Measurements from ENCODE around the gene SLC12A2.

SLC12A2 gene

GRCh38 chr5:128062172-128062746 is 21.3 kb upstream of the SLC12A2 start:
- no peak for TF ChIP-seq SPI1 (IDR thresholded peaks at IDR 0.05; ENCODE audit: low read depth, low read length)
- TF ChIP-seq POU2F2 (IDR thresholded peaks at IDR 0.05; ENCODE audit: low read depth, low read length), result no peak
- no peak for TF ChIP-seq POLR2A (IDR thresholded peaks at IDR 0.05; ENCODE audit: low read depth, low read length)
- TF ChIP-seq POLR2AphosphoS5 (IDR thresholded peaks at IDR 0.05; ENCODE audit: low read depth, low read length), result no peak
- TF ChIP-seq TAF1 (IDR thresholded peaks at IDR 0.05; ENCODE audit: low read depth, low read length), result no peak
- TF ChIP-seq PAX5 (IDR thresholded peaks at IDR 0.05; ENCODE audit: insufficient read depth, low read length, severe bottlenecking), result no peak
- DNase-seq (ENCODE audit: insufficient read length, low spot score), result no peak
- FAIRE-seq, result peak; percentile 76

GRCh38 chr5:128074171-128074570 is 9.4 kb upstream of the SLC12A2 start:
- no peak for FAIRE-seq
- DNase-seq (ENCODE audit: insufficient read length, low spot score), result no peak
- TF ChIP-seq POLR2AphosphoS5 (IDR thresholded peaks at IDR 0.05; ENCODE audit: low read depth, low read length) (no peak), SPI1 (IDR thresholded peaks at IDR 0.05; ENCODE audit: low read depth, low read length) (peak; percentile 46)

- FAIRE-seq, result no peak
- TF ChIP-seq POLR2A (IDR thresholded peaks at IDR 0.05; ENCODE audit: low read depth, low read length) (no peak), SPI1 (IDR thresholded peaks at IDR 0.05; ENCODE audit: low read depth, low read length) (no peak), POU2F2 (IDR thresholded peaks at IDR 0.05; ENCODE audit: low read depth, low read length) (no peak)
- no peak for DNase-seq (ENCODE audit: insufficient read length, low spot score)
These were observed 8.6 kb upstream of the SLC12A2 start for GRCh38 chr5:128074953-128075352.

GRCh38 chr5:128077526-128077925 is 6.0 kb upstream of the SLC12A2 start:
- no peak for TF ChIP-seq POLR2AphosphoS5 (IDR thresholded peaks at IDR 0.05; ENCODE audit: low read depth, low read length)
- no peak for TF ChIP-seq TAF1 (IDR thresholded peaks at IDR 0.05; ENCODE audit: low read depth, low read length)
- no peak for TF ChIP-seq POLR2A (IDR thresholded peaks at IDR 0.05; ENCODE audit: low read depth, low read length)
- TF ChIP-seq PAX5 (IDR thresholded peaks at IDR 0.05; ENCODE audit: insufficient read depth, low read length, severe bottlenecking), result no peak
- no peak for TF ChIP-seq SPI1 (IDR thresholded peaks at IDR 0.05; ENCODE audit: low read depth, low read length)
- no peak for TF ChIP-seq POU2F2 (IDR thresholded peaks at IDR 0.05; ENCODE audit: low read depth, low read length)
- DNase-seq (ENCODE audit: insufficient read length, low spot score) (no peak), FAIRE-seq (no peak)

- TF ChIP-seq POU2F2 (IDR thresholded peaks at IDR 0.05; ENCODE audit: low read depth, low read length) (no peak), TAF1 (IDR thresholded peaks at IDR 0.05; ENCODE audit: low read depth, low read length) (no peak), SPI1 (IDR thresholded peaks at IDR 0.05; ENCODE audit: low read depth, low read length) (no peak), POLR2AphosphoS5 (IDR thresholded peaks at IDR 0.05; ENCODE audit: low read depth, low read length) (no peak)
- DNase-seq (ENCODE audit: insufficient read length, low spot score) (no peak), FAIRE-seq (peak; percentile 55)
These were observed 2.3 kb upstream of the SLC12A2 start for GRCh38 chr5:128081111-128081851.

- no peak for DNase-seq (ENCODE audit: insufficient read length, low spot score)
- FAIRE-seq, result peak; percentile 94
These were observed 974 bp upstream of the SLC12A2 start for GRCh38 chr5:128082551-128083032.

GRCh38 chr5:128083811-128084227 is 253 bp downstream of the SLC12A2 start:
- FAIRE-seq, result no peak
- DNase-seq (ENCODE audit: insufficient read length, low spot score), result peak; percentile 38
- TF ChIP-seq SPI1 (IDR thresholded peaks at IDR 0.05; ENCODE audit: low read depth, low read length) (no peak), POU2F2 (IDR thresholded peaks at IDR 0.05; ENCODE audit: low read depth, low read length) (no peak), TAF1 (IDR thresholded peaks at IDR 0.05; ENCODE audit: low read depth, low read length) (no peak), POLR2A (IDR thresholded peaks at IDR 0.05; ENCODE audit: low read depth, low read length) (no peak; the same call in 1 of the 2 replicates), POLR2AphosphoS5 (IDR thresholded peaks at IDR 0.05; ENCODE audit: low read depth, low read length) (no peak), PAX5 (IDR thresholded peaks at IDR 0.05; ENCODE audit: insufficient read depth, low read length, severe bottlenecking) (no peak)

More at GRCh38 chr5:128082551-128083032, 974 bp upstream of the SLC12A2 start:
- TF ChIP-seq TAF1 (IDR thresholded peaks at IDR 0.05; ENCODE audit: low read depth, low read length) (0 out of 2 replicates have a peak, but pooled peaks have one; percentile 35), POLR2AphosphoS5 (IDR thresholded peaks at IDR 0.05; ENCODE audit: low read depth, low read length) (no peak), PAX5 (IDR thresholded peaks at IDR 0.05; ENCODE audit: insufficient read depth, low read length, severe bottlenecking) (no peak), POLR2A (IDR thresholded peaks at IDR 0.05; ENCODE audit: low read depth, low read length) (no peak), SPI1 (IDR thresholded peaks at IDR 0.05; ENCODE audit: low read depth, low read length) (no peak), POU2F2 (IDR thresholded peaks at IDR 0.05; ENCODE audit: low read depth, low read length) (0 out of 2 replicates have a peak, but pooled peaks have one; percentile 4)

- TF ChIP-seq TAF1 (IDR thresholded peaks at IDR 0.05; ENCODE audit: low read depth, low read length) (no peak), SPI1 (IDR thresholded peaks at IDR 0.05; ENCODE audit: low read depth, low read length) (no peak), PAX5 (IDR thresholded peaks at IDR 0.05; ENCODE audit: insufficient read depth, low read length, severe bottlenecking) (no peak), POLR2AphosphoS5 (IDR thresholded peaks at IDR 0.05; ENCODE audit: low read depth, low read length) (no peak), POU2F2 (IDR thresholded peaks at IDR 0.05; ENCODE audit: low read depth, low read length) (no peak), POLR2A (IDR thresholded peaks at IDR 0.05; ENCODE audit: low read depth, low read length) (no peak)
- FAIRE-seq (peak; percentile 71), DNase-seq (ENCODE audit: insufficient read length, low spot score) (peak; percentile 12)
These were observed 932 bp downstream of the SLC12A2 start for GRCh38 chr5:128084228-128085167.

- TF ChIP-seq SPI1 (IDR thresholded peaks at IDR 0.05; ENCODE audit: low read depth, low read length), result no peak
- TF ChIP-seq PAX5 (IDR thresholded peaks at IDR 0.05; ENCODE audit: insufficient read depth, low read length, severe bottlenecking), result no peak
- TF ChIP-seq TAF1 (IDR thresholded peaks at IDR 0.05; ENCODE audit: low read depth, low read length), result no peak
- no peak for TF ChIP-seq POU2F2 (IDR thresholded peaks at IDR 0.05; ENCODE audit: low read depth, low read length)
- no peak for TF ChIP-seq POLR2A (IDR thresholded peaks at IDR 0.05; ENCODE audit: low read depth, low read length)
- no peak for TF ChIP-seq POLR2AphosphoS5 (IDR thresholded peaks at IDR 0.05; ENCODE audit: low read depth, low read length)
- DNase-seq (ENCODE audit: insufficient read length, low spot score) (no peak), FAIRE-seq (no peak)
These were observed 1.8 kb downstream of the SLC12A2 start for GRCh38 chr5:128085413-128085812.

All from GM12891 (cell line).